Stimulated activated effector memory CD8-positive, alpha-beta T cell treated with anti-CD3 and anti-CD28 coated beads, Interleukin-12 subunit alpha, Interleukin-12 subunit beta, amount 100 ng/mL, for 72 hours (primary cell): ENCODE measurements around the gene ZNF534.
"Not testable (repeated sequence)": the region's sequence is repeated elsewhere in the genome, so short reads cannot be mapped to it uniquely, and the experiment has no call there.

ENCODE experiments used
- ATAC-seq: fragments of 150-1000 bp; cut with Tn5 transposase; 2 replicates; pipeline ENCODE4 v1.10.0; 2021
- DNase-seq, 2 donors: peaks; one replicate each; pipeline ENCODE4 v3.0.0; 2021 to 2022; ENCODE audit warnings: low spot score in 2 of 2
- H3K27ac Mint-ChIP-seq: one replicate; pipeline ENCODE4 v1.8.0; 2022; ENCODE audit warnings: mild to moderate bottlenecking, mixed read lengths
- H3K36me3 Mint-ChIP-seq: one replicate; pipeline ENCODE4 v1.8.0; 2022; ENCODE audit warnings: mild to moderate bottlenecking, mixed read lengths
- H3K4me1 Mint-ChIP-seq: one replicate; pipeline ENCODE4 v1.8.0; 2022; ENCODE audit warnings: mixed read lengths
- H3K4me3 Mint-ChIP-seq: one replicate; pipeline ENCODE4 v1.8.0; 2022; ENCODE audit warnings: mild to moderate bottlenecking, mixed read lengths
- H3K9me3 Mint-ChIP-seq: one replicate; pipeline ENCODE4 v1.8.0; 2022; ENCODE audit warnings: mixed read lengths

ZNF534 gene

DNA sequence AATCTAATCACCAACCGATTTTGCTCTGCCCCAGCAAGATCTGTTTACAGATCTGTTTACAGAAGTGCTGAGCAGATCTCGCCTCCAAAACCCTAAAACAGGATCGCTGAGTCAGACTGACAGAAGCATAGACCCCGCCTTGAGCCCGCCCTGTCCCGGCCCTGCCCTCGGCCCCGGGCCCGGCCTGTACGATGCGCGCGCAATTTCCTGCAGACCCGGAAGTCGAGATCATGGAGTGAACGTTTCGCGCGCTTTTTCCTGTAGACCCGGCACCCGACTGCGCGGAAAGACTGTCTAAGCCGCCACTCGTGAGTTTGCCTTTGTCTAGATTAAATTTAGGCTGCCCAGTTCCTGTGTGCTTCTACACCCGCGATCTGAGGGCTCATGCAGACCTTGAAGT is at the start of gene ZNF534:
Gene ZNF534, plus strand, starts transcription at position 212 of the 400 bp plus-strand sequence. CDS start 2,327 bp downstream, outside the sequence.
- DNase-seq (no peak), ATAC-seq (no peak)
- no peaks in the 10 kb centered on the region for H3K36me3 Mint-ChIP-seq
- H3K27ac Mint-ChIP-seq, result no peak within 1 kb of the TSS
- peaks cover 24% of the 10 kb centered on the region for H3K9me3 Mint-ChIP-seq
- H3K4me3 Mint-ChIP-seq, result no peak within 1 kb of the TSS
- no peaks in the 10 kb centered on the region for H3K4me1 Mint-ChIP-seq

DNA sequence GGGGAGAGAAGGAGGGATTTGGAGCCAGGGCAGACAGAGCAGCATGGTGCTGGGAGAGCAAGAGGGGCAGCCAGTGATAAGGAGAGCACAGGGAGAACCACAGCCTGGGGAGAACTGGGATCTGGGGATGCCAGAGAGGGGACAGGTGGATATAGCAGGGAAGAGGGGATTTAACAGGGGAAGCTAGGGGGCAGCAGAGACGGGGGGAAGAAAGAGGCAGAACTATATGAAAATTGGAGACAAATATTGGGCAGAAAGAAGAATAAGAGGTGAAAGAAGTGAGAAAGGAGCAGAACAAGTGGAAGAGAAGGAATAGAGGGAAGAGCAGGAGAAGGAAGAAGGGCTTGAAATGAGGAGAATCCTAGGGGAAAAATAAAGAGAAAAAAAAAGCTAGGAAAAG is 37.8 kb upstream of the ZNF534 start:
- no peak for DNase-seq
- H3K36me3 Mint-ChIP-seq, result peaks cover 5% of the 10 kb centered on the region
- H3K27ac Mint-ChIP-seq, result no peak overlapping the region
- H3K4me1 Mint-ChIP-seq, result no peaks in the 10 kb centered on the region
- H3K4me3 Mint-ChIP-seq, result no peak overlapping the region
- H3K9me3 Mint-ChIP-seq, result peaks cover 25% of the 10 kb centered on the region
- no peak for ATAC-seq

DNA sequence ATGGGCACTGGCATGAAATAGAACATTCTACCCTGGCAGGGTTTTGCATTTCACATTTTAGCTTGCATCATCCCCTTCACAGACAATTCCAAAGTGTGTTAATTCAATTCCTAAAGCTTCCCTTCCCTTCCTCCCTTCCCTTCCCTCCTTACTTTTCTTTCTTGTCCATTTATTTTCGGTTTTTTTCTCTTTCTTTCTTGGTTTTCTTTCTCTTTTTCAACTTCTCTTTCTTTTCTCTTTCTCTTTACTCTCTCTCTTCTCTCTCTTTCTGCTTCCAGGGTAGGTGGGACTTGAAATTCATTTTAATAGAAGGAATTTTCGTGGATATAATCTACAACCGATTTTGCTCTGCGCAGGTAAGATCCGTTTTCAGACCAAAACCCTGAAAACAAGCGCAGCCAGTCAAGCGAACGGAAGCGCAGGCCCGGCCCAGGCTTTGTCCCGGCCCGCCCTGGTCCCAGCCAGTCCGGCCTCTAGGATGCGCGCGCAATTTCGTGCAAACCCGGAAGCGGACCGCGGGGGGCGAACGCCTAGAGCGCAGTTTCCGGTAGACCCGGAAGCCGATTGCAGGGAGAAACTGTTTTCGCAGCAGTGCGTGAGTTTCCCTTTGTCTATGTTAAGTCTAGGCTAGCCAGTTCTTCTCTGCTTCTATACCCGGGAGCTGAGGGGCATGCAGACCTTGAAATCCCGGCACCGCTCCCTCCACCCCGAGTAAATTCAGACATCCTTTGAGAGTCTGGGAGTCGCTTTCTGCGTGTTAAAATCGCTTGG is 31.5 kb upstream of the ZNF534 start, which contains the start of gene ZNF528:
Gene ZNF528, plus strand, starts transcription at position 540 of the 771 bp plus-strand sequence. CDS start 4,165 bp downstream, outside the sequence.
- ATAC-seq (peak; percentile 100), DNase-seq (peak; percentile 89 to 96)
- Mint-ChIP-seq H3K27ac (peak within 1 kb of the TSS; percentile 94), H3K36me3 (peaks cover 32% of the 10 kb centered on the region), H3K9me3 (peaks cover 20% of the 10 kb centered on the region), H3K4me1 (peaks cover 21% of the 10 kb centered on the region), H3K4me3 (peak within 1 kb of the TSS; percentile 78)

DNA sequence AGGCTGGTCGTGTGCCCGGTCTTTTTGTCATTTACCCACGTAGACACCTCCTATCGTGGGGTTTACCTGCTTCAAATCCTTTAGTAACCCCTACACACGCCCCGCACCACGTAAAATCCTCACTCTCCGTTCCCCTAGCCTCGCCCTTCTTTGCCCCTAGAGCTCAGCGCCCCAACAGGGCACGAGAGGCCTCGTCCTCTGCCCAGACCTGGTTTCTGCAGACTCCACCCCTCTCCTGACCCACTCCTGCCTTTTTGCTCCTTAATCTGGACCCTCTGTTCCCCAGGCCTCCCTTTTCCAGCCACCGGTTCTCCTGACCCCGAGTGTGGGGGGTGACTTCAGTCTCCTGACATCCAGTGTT is 30.9 kb upstream of the ZNF534 start:
- ATAC-seq, result peak; percentile 59
- no peak for DNase-seq
- peak overlapping the region; percentile 78 for H3K4me3 Mint-ChIP-seq

DNA sequence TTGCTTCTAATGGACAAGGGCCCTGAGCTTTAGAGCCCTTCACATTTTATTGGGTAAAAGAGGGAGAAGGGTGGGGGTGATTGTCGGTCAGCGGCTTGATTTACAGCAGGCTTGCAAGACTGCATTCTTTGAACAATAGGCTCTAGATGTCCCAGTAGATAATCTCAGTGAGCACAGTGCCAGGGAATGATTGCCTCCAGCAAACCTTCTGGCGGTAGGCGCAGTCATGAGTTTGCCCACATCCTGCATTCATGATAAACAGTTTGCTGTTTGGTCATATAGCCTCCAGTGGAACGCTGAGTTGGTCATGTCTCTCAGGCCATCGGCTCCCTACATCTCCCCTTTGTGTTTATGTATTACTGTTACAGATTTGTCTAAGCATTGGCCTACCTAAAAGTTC is 18.7 kb upstream of the ZNF534 start:
- Mint-ChIP-seq H3K27ac (no peak overlapping the region), H3K4me3 (no peak overlapping the region), H3K36me3 (peaks cover 48% of the 10 kb centered on the region), H3K4me1 (no peaks in the 10 kb centered on the region), H3K9me3 (peaks cover 16% of the 10 kb centered on the region)
- ATAC-seq (no peak), DNase-seq (no peak)

More for the DNA sequence above, 30.9 kb upstream of the ZNF534 start:
- peaks cover 21% of the 10 kb centered on the region for H3K4me1 Mint-ChIP-seq
- H3K9me3 Mint-ChIP-seq, result peaks cover 20% of the 10 kb centered on the region
- peaks cover 35% of the 10 kb centered on the region for H3K36me3 Mint-ChIP-seq
- H3K27ac Mint-ChIP-seq, result peak overlapping the region; percentile 94

DNA sequence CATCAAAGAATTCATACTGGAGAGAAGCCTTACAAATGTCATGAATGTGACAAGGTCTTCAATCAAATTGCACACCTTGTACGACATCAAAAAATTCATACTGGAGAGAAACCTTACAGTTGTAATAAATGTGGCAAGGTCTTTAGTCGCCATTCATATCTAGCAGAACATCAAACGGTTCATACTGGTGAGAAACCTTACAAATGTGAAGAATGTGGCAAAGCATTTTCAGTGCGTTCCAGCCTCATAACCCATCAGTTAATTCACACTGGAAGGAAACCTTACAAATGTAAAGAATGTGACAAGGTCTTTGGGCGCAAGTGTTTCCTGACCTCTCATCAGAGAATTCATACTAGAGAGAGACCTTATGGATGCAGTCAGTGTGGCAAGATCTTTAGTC is 13.2 kb upstream of the ZNF534 start:
- H3K4me1 Mint-ChIP-seq, result no peaks in the 10 kb centered on the region
- H3K36me3 Mint-ChIP-seq, result no peaks in the 10 kb centered on the region
- ATAC-seq (no peak), DNase-seq (no peak)
- peaks cover 25% of the 10 kb centered on the region for H3K9me3 Mint-ChIP-seq
- no peak overlapping the region for H3K4me3 Mint-ChIP-seq
- H3K27ac Mint-ChIP-seq, result no peak overlapping the region

DNA sequence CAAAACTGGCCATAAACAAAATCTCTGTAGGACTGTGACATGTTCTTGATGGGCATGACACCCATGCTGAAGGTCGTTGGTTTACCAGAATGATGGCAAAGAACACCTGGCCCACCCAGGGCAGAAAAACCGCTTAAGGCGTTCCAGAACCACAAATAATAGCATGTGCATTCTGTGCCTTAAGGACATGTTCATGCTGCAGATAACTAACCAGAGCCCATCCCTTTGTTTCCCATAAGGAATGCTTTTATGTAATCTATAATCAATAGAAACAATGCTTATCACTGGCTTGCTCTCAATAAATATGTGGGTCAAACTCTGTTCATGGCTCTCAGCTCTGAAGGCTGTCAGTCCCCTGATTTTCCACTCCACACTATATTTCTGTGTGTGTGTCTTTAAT is 13.2 kb downstream of the ZNF534 start:
- no peak overlapping the region for H3K27ac Mint-ChIP-seq
- DNase-seq (no peak), ATAC-seq (no peak)
- H3K4me3 Mint-ChIP-seq, result no peak overlapping the region
- no peaks in the 10 kb centered on the region for H3K36me3 Mint-ChIP-seq
- H3K4me1 Mint-ChIP-seq, result no peaks in the 10 kb centered on the region
- H3K9me3 Mint-ChIP-seq, result peaks cover 31% of the 10 kb centered on the region

DNA sequence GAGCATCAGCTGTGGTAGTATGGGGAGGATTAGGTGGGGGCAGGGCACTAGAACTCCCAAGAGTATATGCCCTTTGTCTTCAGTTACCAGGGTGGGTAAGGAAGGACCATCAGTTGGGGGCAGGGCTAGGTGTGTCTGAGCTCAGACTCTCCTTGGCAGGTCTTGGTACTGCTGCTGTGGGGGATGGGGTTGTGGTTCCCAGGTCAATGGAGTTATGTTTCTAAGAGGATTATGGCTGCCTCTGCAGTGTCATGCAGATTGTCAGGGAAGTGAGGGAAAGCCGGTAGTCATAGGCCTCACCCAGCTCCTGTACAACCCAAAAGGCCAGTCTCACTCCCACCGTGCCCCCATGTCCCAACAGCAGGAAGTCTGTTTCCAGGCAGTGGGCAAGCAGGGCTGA is 15.6 kb downstream of the ZNF534 start:
- Mint-ChIP-seq H3K27ac (no peak overlapping the region), H3K9me3 (peaks cover 29% of the 10 kb centered on the region), H3K4me3 (no peak overlapping the region), H3K4me1 (no peaks in the 10 kb centered on the region), H3K36me3 (no peaks in the 10 kb centered on the region)
- ATAC-seq (no peak), DNase-seq (no peak)

DNA sequence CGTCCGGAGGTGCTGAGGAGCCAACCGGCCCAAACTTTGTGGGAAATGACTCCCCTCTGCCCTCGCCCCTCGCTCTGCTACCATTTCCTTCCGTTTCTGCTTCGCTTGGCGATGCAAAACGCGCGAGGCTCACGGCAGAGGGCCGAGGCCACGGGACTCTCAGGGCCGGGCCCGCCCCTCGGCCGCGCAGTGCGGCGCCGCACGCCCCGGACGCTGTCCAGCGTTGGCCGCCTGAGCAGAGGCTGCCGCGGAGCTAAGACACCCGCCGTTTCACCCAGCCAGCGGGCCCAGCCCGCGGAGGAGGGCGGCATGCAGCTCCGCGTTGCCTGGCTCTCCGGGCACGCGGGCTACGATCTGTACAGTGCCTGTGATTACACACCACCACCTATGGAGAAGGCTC is 22.3 kb downstream of the ZNF534 start:
- DNase-seq, result no peak
- no peak overlapping the region for H3K27ac Mint-ChIP-seq
- no peak overlapping the region for H3K4me3 Mint-ChIP-seq
- H3K9me3 Mint-ChIP-seq, result peaks cover 48% of the 10 kb centered on the region
- ATAC-seq, result no peak
- H3K36me3 Mint-ChIP-seq, result peaks cover 7% of the 10 kb centered on the region
- H3K4me1 Mint-ChIP-seq, result peaks cover 19% of the 10 kb centered on the region

DNA sequence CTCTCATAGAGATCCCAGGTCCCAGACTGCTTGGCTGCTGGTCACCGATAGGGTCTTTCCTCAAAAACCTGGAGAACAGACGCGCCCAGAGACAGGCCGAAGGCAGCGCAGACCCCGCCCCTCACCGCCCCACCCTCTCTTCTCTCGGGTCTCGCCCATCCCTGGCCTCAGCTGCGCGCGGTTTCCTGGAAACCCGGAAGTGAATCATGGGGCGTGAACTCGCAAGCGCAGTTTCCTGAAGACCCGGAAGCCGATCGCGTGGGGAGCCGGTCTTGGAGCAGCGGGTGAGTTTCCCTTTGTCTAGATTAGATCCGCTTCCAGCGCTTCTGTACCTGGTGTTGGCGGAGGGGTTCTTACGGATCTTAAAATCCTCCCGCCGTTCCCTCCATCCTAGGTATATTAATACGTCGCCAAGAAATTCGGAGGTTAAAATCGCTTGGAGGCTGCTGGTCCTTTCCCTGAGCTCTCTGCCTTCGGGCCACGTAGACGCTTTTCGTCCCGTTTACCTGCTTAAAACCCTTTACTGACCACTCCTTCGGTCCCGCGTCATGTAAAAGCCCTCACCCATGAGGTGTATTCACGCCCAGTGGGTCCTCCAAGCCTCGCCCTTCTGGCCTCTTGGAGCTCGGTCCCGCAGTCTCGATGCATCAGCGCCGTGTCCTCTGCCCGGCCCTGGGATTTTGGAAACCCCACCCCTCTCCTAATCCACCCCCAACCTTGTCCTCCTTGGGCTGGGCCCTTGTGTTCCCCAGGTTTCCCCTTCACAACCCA is 24.6 kb downstream of the ZNF534 start, which contains the start of gene ZNF578:
Gene ZNF578, plus strand, starts transcription at position 230 of the 771 bp plus-strand sequence. CDS start 48,293 bp downstream, outside the sequence.
- peaks cover 49% of the 10 kb centered on the region for H3K9me3 Mint-ChIP-seq
- peaks cover 19% of the 10 kb centered on the region for H3K4me1 Mint-ChIP-seq
- ATAC-seq (peak; percentile 75), DNase-seq (peak; percentile 8 to 57)
- peak within 1 kb of the TSS; percentile 86 for H3K27ac Mint-ChIP-seq
- H3K36me3 Mint-ChIP-seq, result peaks cover 21% of the 10 kb centered on the region
- peak within 1 kb of the TSS; percentile 75 for H3K4me3 Mint-ChIP-seq

DNA sequence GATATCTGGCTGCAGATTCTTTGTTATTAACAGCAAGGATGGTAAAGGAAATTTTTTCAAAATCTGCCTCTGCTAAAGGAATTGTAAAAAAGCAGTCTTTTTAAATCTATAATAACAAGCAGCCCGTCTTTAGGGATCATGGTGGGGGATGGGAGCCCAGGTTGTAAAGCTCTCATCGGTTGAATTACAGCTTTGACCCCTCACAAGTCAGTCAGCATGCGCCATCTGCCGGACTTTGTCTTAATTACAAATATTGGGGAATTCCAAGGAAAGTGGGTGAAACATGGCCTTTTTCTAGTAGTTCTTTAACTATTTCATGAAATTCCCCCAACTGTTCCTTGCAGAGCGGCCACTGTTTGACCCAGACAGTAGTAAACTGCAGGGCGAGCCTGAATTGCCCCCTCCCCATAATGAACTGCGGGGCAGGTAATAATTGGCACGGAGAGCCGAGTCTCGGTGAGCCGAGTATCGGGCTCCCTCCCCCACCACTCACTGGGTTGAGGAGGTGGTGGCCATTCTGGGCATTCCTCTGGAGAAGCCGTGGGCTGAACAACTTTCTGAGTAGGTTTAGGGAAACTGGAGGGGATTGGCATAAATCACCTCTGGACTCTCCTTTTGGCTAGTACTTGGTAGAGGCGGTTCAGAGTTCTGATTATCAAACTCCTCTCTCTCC is 36.0 kb downstream of the ZNF534 start:
- H3K4me3 Mint-ChIP-seq, result no peak overlapping the region
- no peak for DNase-seq
- no peaks in the 10 kb centered on the region for H3K4me1 Mint-ChIP-seq
- no peak for ATAC-seq
- peaks cover 25% of the 10 kb centered on the region for H3K9me3 Mint-ChIP-seq
- no peaks in the 10 kb centered on the region for H3K36me3 Mint-ChIP-seq
- no peak overlapping the region for H3K27ac Mint-ChIP-seq

DNA sequence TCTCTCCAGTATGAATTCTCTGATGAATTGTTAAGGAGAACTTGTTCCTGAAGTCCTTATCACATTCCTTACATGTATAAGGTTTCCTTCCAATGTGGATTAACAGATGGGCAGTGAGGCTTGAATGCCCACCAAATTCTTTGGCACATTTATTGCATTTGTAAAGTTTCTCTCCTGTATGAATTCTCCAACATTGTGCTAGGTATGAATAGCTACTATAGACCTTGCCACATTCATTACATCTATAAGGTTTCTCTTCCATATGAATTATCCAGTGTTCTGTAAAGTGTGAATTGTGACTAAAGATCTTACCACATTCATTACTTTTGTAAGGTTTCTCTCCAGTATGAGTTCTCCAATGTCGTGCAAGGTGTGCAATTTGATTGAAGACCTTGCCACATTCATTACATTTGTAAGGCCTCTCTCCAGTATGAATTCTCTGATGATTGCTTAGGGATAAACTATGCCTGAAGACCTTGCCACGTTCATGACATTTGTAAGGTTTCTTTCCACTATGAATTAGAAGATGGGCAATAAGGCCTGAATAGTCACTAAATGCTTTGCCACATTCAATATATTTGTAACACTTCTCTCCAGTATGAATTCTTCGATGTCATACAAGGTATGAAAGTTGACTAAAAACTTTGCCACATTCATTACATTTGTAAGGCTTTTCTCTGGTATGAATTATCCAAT is 44.9 kb downstream of the ZNF534 start:
- Mint-ChIP-seq H3K36me3 (no peaks in the 10 kb centered on the region), H3K27ac (no peak overlapping the region), H3K9me3 (peaks cover 38% of the 10 kb centered on the region), H3K4me3 (no peak overlapping the region), H3K4me1 (no peaks in the 10 kb centered on the region)
- DNase-seq (no peak), ATAC-seq (no peak)

DNA sequence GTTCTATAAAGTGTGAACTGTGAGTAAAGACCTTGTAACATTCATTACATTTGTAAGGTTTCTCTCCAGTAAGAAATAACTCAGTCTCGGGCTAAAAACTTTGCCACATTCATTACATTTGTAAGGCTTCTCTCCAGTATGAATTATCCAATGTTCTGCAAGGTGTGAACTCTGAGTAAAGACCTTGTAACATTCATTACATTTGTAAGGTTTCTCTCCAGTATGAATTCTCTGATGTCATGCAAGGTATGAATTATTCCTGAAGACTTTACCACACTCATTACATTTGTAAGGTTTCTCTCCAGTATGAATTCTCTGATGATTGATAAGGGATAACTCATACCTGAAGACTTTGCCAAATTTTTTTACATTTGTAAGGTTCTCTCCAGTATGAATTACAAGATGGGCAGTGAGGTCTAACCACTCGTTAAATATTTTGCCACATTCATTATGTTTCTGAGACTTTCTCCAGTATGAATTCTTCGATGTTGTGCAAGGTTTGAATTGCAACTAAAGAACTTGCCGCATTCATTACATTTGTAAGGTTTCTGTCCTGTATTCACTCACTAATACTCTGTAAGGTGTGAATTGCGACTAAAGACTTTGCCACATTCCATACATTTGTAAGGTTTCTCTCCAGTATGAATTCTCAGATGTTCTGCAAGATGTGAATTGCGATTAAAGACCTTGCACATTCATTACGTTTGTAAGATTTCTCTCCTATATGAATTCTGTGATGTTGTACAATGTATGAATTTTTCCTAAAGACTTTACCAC is 45.6 kb downstream of the ZNF534 start:
- H3K36me3 Mint-ChIP-seq, result no peaks in the 10 kb centered on the region
- ATAC-seq, result no peak

DNA sequence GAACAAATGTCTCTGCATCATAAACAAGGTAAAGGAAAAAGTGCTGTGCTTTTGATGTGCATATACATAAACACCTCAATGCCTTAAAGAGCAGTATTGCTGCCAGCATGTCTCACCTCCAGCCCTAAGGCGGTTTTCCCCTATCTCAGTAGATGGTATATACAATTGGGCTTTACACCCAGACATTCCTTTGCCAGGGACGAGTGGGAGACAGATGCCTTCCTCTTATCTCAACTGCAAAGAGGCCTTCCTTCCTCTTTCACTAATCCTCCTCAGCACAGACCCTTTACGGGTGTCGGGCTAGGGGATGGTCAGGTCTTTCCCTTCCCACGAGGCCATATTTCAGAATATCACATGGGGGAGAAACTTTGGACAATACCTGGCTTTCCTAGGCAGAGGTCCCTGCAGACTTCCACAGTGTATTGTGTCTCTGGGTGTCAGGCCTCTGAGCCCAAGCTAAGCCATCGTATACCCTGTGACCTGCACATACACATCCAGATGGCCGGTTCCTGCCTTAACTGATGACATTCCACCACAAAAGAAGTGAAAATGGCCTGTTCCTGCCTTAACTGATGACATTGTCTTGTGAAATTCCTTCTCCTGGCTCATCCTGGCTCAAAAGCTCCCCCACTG is 55.3 kb downstream of the ZNF534 start:
- peaks cover 18% of the 10 kb centered on the region for H3K9me3 Mint-ChIP-seq
- H3K36me3 Mint-ChIP-seq, H3K4me3 Mint-ChIP-seq, ATAC-seq, H3K27ac Mint-ChIP-seq, H3K4me1 Mint-ChIP-seq, DNase-seq: not testable (repeated sequence)

More for the DNA sequence above, 45.6 kb downstream of the ZNF534 start:
- Mint-ChIP-seq H3K27ac (no peak overlapping the region), H3K4me1 (no peaks in the 10 kb centered on the region), H3K9me3 (peaks cover 38% of the 10 kb centered on the region), H3K4me3 (no peak overlapping the region)
- no peak for DNase-seq
